AG10803 (cell line): ENCODE results near the gene PILRA.
"Not testable (repeated sequence)": the region's sequence is repeated elsewhere in the genome, so short reads cannot be mapped to it uniquely, and the experiment has no call there.

Source experiments
- DNase-seq: peaks from one replicate; pipeline ENCODE4 v3.0.0; 2010; ENCODE audit warnings: low read depth
- H3K4me3 ChIP-seq: 2 replicates; pipeline ENCODE4 v1.5.1; 2011; ENCODE audit warnings: mild to moderate bottlenecking, low read length, control low read depth
- TF ChIP-seq, protein P1 (sequence below): conservative IDR thresholded peaks from 2 replicates; pipeline ENCODE4 v1.5.1; 2011; ENCODE audit warnings: mild to moderate bottlenecking, low read length, control low read depth, inconsistent platforms

Gene PILRA

DNA sequence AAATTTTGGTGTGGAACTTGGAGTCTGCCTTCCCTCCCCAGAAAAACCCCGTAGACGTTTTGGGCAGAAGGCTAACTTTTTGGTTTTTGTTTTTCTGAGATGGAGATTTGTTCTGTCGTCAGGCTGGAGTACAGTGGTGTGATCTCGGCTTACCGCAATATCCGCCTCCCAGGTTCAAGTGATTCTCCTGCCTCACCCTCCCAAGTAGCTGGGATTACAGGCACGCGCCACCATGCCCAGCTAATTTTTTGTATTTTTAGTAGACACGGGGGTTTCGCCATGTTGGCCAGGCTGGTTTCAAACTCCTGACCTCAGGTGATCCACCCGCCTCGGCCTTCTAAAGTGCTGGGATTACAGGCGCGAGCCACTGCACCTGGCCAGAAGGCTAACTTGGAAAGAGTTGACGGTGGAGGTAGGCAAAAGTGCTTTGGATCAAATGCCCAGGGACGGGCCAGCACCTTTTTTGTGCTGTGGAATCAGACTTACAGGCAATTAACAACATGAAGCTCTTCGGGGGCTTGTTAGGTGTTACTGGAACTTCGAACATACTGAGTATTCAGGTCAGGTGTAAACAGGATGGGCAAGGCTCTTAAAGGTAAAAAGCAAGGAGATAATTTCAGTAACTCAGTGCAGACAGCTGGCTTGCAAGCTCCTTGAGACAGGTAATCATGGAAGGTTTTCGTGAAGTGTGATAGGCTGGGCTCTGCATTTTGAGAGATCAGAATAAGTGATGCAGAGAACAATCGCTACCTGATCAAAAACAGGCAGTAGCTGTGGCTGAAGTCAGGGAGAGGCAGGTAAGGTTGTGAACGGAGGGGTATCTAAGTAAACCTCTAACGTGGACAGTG, 61.2 kb downstream of the PILRA start:
- H3K4me3 ChIP-seq, result peak overlapping the region; percentile 86
- TF ChIP-seq, protein P1, sequence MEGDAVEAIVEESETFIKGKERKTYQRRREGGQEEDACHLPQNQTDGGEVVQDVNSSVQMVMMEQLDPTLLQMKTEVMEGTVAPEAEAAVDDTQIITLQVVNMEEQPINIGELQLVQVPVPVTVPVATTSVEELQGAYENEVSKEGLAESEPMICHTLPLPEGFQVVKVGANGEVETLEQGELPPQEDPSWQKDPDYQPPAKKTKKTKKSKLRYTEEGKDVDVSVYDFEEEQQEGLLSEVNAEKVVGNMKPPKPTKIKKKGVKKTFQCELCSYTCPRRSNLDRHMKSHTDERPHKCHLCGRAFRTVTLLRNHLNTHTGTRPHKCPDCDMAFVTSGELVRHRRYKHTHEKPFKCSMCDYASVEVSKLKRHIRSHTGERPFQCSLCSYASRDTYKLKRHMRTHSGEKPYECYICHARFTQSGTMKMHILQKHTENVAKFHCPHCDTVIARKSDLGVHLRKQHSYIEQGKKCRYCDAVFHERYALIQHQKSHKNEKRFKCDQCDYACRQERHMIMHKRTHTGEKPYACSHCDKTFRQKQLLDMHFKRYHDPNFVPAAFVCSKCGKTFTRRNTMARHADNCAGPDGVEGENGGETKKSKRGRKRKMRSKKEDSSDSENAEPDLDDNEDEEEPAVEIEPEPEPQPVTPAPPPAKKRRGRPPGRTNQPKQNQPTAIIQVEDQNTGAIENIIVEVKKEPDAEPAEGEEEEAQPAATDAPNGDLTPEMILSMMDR, result no peak
- no peak for DNase-seq

DNA sequence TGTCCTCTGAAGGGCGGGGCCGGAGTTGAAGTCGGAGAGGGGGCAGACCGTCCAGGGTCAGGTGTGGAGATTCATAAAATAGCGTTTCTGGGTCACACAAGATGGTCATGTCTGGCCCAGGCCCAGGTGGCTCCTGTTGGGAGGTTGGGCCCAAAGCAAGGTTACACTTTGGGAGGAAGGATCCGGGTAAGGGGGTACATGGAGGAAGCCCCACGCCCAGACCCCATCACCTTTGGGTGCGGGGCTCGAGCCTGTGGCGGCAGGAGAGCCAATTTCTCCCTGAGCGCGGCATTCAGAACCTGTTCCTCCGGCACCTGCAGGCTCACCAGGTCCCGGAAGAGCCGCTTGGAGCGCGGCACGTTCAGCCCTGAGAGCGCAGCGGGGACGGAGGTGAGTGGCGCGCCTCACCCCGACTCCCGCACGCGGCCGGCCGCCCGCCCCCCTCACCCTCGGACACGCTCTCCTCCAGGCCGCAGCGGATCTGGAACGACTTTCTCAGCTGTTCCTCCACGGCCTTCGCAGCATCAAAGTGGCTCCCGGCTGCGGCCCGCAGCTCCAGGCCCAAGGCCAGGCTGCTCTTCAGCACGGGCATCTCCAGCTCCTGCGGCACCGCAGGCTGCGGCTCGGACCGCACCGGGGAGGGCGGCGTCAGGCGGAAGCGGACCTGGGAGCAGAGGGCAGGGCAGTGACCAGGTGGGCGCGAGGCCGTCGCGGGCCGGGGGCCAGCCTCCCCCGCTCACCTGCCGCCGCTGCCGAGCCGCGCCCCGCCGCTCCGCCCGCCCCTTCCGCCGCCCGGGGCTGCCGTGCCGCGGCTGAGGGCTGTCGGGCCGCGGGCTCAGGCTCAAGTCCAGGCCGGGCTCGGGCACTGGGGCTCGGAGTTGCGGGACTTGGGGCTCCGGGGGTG, 62.4 kb downstream of the PILRA start:
- DNase-seq, result peak; percentile 27
- TF ChIP-seq, protein P1, result no peak

DNA sequence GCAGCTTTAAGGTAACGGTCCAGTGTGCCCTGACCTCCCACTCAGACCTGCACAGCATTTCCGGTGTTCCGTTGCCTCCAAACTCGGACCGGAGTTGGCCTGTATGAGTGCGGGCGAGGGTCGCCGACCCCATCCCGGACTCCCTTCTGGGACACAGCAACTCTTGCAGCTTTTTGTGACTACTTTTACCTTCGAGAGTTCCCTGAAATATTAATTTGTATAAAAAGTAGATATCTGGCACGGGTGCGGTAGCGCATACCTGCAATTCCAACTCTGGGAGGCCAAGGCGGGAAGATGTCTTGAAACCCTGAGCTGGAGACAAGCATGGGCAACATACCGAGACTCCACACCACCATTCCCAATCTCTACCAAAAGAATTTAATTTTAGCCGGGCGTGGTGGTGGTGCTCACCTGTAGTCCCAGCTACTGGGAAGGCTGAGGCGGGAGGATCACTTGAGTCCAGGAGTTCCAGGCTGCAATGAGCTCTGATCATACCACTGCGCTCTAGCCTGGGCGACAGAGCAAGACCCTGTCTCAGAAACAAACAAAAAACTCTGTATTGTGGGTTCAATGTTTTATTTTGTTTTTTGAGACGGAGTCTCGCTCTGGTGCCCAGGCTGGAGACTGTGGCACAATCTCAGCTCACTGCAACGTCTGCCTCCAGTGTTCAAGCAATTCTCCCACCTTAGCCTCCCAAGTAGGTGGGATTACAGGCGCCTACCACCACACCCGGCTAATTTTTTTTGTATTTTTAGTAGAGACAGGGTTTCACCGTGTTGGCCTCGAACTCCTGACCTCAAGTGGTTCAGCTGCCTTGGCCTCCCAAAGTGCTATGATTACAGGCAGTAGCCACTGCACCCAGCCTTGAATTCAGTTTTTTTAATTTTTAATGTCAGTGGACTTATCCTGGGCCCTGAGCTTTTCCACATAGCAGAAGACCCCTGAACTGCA, 64.1 kb downstream of the PILRA start:
- no peak overlapping the region for H3K4me3 ChIP-seq
- TF ChIP-seq, protein P1, result no peak
- no peak for DNase-seq

More for the DNA sequence above, 62.4 kb downstream of the PILRA start:
- H3K4me3 ChIP-seq, result peak overlapping the region; percentile 86

DNA sequence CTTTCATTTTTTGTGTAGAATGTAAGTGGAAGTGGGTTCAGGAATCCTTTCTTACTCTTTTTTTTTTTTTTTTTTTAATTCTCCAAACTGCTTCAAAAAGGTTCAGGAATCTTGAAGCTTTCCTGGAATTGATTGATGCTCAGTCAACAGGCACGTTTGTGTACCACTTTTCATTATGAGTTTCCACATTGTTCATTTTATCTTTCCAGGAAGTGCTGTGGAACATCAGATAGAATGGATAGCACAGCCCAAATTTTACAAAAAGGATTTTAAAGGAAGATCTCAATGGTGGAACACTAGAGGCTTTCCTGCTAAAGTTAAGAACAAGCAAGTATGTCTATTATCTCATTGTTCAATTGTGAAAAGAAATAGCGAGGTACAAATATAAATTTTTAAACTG, 64.9 kb downstream of the PILRA start:
- TF ChIP-seq, protein P1, result no peak
- no peak for DNase-seq
- no peak overlapping the region for H3K4me3 ChIP-seq

DNA sequence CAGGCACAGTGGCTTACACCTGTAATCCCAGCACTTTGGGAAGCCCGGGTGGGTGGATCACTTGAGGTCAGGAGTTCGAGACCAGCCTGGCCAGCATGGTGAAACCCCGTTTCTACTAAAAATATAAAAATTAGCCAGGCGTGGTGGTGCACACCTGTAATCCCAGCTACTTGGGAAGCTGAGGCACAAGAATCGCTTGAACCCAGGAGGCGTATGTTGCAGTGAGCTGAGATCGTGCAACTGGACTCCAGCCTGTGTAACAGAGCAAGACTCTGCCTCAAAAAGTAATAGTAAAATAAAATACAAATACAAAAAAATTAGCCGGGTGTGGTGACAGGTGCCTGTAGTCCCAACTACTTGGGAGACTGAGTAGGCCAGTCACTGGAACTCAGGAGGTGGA, 65.4 kb downstream of the PILRA start:
- DNase-seq, H3K4me3 ChIP-seq: not testable (repeated sequence)

DNA sequence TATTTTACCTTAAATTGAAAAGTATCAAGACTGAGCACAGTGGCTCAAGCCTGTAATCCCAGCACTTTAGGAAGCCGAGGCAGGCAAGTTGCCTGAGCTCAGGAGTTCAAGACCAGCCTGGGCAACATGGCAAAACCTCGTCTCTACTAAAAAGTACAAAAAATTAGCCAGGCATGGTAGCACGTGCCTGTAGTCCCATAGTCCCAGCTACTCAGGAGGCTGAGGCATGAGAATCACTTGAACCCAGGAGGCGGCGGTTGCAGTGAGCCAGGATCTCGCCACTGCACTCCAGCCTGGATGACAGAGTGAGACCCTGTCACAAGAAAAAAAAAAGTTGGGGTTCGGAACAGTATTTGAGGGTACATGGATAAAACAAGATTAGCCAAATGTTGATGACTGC, 66.0 kb downstream of the PILRA start:
- DNase-seq, result not testable (repeated sequence)

DNA sequence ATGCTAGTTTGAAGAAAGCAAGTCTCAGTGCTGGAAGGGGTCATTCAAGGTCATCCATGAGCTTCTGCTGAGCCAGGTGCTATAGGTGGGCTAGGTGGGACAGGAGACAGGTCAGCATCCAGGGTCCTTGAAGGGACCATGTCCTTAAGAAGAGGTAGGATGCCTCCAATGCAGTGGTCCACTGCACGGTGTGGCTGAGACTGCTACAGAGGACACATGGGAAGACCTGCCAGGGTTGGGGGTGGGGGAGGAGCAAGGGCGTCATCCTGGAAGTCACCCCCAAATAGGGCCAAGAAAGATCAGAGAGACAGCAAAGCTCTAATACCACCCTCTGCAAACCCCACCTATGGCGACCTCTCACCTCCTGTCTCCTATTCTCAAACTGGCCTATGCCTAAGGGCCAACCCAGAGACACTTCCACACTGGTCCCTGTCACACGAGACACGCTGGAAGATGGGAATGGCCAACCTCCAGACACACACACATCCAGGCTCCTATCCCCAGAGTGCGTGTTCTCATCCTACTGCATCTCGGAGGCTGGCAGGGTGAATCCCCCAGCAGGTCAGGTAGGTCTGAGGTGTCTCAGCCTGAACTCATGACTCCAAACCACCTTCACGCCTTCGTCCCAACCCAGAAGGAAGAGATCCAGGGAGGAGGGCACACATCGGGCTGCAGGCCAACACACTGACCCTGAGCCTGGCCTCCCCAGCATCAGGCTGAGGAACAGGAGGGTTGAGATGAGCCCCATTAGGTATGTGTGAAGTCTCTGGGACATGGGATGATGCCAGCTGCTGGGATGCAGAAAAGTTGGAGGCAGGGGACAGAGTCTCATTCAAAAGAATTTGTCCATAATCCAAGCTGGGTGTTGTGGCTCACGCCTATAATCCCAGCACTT, 68.6 kb downstream of the PILRA start:
- TF ChIP-seq, protein P1, result no peak
- no peak overlapping the region for H3K4me3 ChIP-seq
- DNase-seq, result no peak

More for the DNA sequence above, 66.0 kb downstream of the PILRA start:
- H3K4me3 ChIP-seq, result not testable (repeated sequence)
